Measurements from ENCODE around the gene NEDD9.

NEDD9 gene

GRCh38 chr6:11142296-11143027, 90.0 kb downstream of the NEDD9 start:
- DNase-seq (ENCODE audit: low spot score): no peak

- no peak for DNase-seq (ENCODE audit: low spot score)
These were observed 91.2 kb downstream of the NEDD9 start for GRCh38 chr6:11141295-11141694.

GRCh38 chr6:11140056-11140455, 92.4 kb downstream of the NEDD9 start:
- DNase-seq (ENCODE audit: low spot score): no peak

GRCh38 chr6:11139051-11139960, 93.2 kb downstream of the NEDD9 start:
- DNase-seq (ENCODE audit: low spot score): no peak

DNA sequence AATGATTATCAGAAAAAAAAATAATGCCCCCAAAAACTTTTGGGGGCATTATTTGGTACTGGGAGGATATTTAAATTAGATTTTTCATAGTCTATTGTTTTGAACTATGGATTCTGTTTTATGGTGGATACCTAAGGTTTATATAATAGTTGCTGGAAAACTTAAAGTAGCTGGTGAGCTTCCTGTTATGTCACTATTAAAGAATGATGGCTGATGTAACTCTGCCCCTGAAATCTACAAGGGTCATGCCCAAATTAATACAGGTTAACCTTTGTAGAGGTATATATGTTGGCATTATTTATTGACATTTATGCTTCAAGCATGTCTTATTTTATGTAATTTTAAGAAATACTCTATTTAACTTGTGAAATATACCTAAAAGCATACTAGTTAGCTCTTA, 95.7 kb downstream of the NEDD9 start:
- DNase-seq (ENCODE audit: low spot score): no peak

All from HuH-7 (cell line).